Measurements from ENCODE around the gene DIO3.

DIO3 gene

DNA sequence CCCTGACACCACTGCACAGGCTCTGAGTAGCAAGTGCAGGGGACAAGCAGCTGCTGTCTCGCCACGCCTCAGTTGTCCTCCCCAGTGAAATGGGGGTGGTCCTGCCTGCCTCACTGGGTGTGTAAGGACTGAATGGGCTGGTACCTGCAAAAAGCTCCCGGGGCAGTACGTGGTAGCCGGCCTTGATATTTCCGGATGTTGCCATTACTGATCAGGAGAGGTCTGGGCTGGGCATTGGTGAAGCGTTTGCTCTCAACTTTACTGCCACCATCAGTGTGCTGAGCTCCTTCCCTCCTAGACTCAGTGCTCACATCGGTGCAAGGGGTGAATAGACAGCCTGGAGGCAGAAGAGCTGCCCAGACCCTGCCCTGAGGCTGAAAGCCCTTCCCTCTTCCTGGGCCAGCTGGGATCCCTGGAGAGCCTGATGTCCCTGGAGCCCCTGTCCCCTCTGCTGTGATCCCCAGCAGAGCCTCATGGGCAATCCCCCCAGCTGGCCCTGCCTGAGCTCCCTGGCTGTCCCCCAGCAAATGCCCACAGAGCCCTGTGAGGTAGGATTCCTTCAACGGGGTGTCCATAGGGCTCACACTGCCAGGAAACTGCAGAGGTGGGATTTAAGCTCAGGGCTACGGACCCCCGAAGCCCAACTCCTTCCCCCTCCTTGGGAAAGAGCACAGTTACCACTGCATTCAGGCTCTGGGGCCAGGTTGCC, 18.2 kb downstream of the DIO3 start:
- TF ChIP-seq, protein P1, sequence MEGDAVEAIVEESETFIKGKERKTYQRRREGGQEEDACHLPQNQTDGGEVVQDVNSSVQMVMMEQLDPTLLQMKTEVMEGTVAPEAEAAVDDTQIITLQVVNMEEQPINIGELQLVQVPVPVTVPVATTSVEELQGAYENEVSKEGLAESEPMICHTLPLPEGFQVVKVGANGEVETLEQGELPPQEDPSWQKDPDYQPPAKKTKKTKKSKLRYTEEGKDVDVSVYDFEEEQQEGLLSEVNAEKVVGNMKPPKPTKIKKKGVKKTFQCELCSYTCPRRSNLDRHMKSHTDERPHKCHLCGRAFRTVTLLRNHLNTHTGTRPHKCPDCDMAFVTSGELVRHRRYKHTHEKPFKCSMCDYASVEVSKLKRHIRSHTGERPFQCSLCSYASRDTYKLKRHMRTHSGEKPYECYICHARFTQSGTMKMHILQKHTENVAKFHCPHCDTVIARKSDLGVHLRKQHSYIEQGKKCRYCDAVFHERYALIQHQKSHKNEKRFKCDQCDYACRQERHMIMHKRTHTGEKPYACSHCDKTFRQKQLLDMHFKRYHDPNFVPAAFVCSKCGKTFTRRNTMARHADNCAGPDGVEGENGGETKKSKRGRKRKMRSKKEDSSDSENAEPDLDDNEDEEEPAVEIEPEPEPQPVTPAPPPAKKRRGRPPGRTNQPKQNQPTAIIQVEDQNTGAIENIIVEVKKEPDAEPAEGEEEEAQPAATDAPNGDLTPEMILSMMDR (conservative IDR thresholded peaks at IDR 0.05): no peak

GRCh38 chr14:101581806-101582205, 20.5 kb downstream of the DIO3 start:
- H3K27ac ChIP-seq: no peak overlapping the region
- TF ChIP-seq, protein P1 (conservative IDR thresholded peaks at IDR 0.05): no peak

More for the DNA sequence above, 18.2 kb downstream of the DIO3 start:
- no peak overlapping the region for H3K27ac ChIP-seq

DNA sequence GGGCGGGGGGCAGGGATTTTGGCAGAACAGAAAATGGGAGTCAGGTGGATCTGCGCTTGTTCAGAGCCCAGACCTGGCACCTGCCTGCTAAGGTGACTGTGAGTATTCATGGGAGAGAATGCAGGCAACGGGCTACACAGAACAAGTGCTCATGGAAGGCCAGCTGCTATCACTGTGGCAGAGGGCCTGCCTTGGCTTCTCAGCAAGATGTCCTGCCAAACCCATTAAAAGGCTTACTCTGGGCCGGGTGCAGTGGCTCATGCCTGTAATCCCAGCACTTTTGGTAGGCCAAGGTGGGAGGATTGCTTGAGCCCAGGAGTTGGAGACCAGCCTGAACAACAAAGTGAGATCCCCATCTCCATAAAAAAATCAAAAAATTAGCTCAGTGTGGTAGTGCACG, 21.0 kb downstream of the DIO3 start:
- TF ChIP-seq, protein P1 (conservative IDR thresholded peaks at IDR 0.05): no peak
- H3K27ac ChIP-seq: no peak overlapping the region

- H3K27ac ChIP-seq: no peak overlapping the region
- TF ChIP-seq, protein P1 (conservative IDR thresholded peaks at IDR 0.05): no peak
Observed at GRCh38 chr14:101583006-101583714, 21.9 kb downstream of the DIO3 start.

DNA sequence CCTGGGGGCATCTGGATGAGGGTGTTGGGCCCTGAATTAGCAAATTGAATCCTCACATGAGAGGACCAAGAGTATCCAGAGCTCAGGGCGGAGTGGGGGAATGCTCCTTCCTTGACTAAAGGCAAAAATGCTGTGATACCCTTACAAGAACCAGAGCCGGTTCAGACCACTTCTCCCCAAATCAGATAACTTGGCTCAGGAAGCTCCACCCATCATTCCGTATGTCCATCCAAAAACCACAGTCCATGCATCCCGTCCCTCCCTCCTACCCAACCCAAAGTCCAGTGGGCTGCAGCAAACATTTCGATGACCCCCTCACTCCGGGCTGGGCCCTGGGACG, 22.4 kb downstream of the DIO3 start:
- TF ChIP-seq, protein P1 (conservative IDR thresholded peaks at IDR 0.05): no peak
- H3K27ac ChIP-seq: no peak overlapping the region

- TF ChIP-seq, protein P1 (conservative IDR thresholded peaks at IDR 0.05): no peak
- no peak overlapping the region for H3K27ac ChIP-seq
Observed at GRCh38 chr14:101584055-101584859, 23.0 kb downstream of the DIO3 start.

- TF ChIP-seq, protein P1 (conservative IDR thresholded peaks at IDR 0.05): no peak
- H3K27ac ChIP-seq: no peak overlapping the region
Observed at GRCh38 chr14:101585211-101585610, 23.9 kb downstream of the DIO3 start.
